ENCODE measurements around the gene KIAA0513.

The KIAA0513 gene

GRCh38 chr16:85007496-85008214 is 19.9 kb upstream of the KIAA0513 start:
- Histone ChIP-seq H3K9ac (ENCODE audit: low read length) (peak overlapping the region; percentile 26), H3K36me3 (ENCODE audit: control insufficient read depth, insufficient read depth, low read length) (no peaks in the 10 kb centered on the region), H3K4me1 (ENCODE audit: control insufficient read depth, insufficient read depth, low read length) (peaks cover 53% of the 10 kb centered on the region), H3K27me3 (ENCODE audit: control insufficient read depth, insufficient read depth, low read length) (no peaks in the 10 kb centered on the region), H3K4me3 (ENCODE audit: low read length) (no peak overlapping the region), H3K9me3 (ENCODE audit: control insufficient read depth, low read length) (no peaks in the 10 kb centered on the region)

- Histone ChIP-seq H3K36me3 (ENCODE audit: control insufficient read depth, insufficient read depth, low read length) (no peaks in the 10 kb centered on the region), H3K4me3 (ENCODE audit: low read length) (no peak overlapping the region), H3K27me3 (ENCODE audit: control insufficient read depth, insufficient read depth, low read length) (no peaks in the 10 kb centered on the region), H3K9me3 (ENCODE audit: control insufficient read depth, low read length) (no peaks in the 10 kb centered on the region), H3K4me1 (ENCODE audit: control insufficient read depth, insufficient read depth, low read length) (peaks cover 47% of the 10 kb centered on the region), H3K9ac (ENCODE audit: low read length) (peak overlapping the region; percentile 26)
These were observed 19.3 kb upstream of the KIAA0513 start for GRCh38 chr16:85008271-85008670.

- H3K9me3 ChIP-seq (ENCODE audit: control insufficient read depth, low read length): no peaks in the 10 kb centered on the region
- H3K9ac ChIP-seq (ENCODE audit: low read length): peak overlapping the region; percentile 78
- no peaks in the 10 kb centered on the region for H3K36me3 ChIP-seq (ENCODE audit: control insufficient read depth, insufficient read depth, low read length)
- peaks cover 38% of the 10 kb centered on the region for H3K4me1 ChIP-seq (ENCODE audit: control insufficient read depth, insufficient read depth, low read length)
- no peaks in the 10 kb centered on the region for H3K27me3 ChIP-seq (ENCODE audit: control insufficient read depth, insufficient read depth, low read length)
- H3K4me3 ChIP-seq (ENCODE audit: low read length): peak overlapping the region; percentile 29
These were observed 17.1 kb upstream of the KIAA0513 start for GRCh38 chr16:85010446-85010930.

GRCh38 chr16:85010931-85011845 is 16.4 kb upstream of the KIAA0513 start, which contains the start of gene ZDHHC7:
Gene ZDHHC7 (minus strand): TSS chr16:85011535. CDS start chr16:84990618, 20,917 bp downstream.
- Histone ChIP-seq H3K9ac (ENCODE audit: low read length) (peak within 1 kb of the TSS; percentile 78), H3K4me3 (ENCODE audit: low read length) (peak within 1 kb of the TSS; percentile 96), H3K27me3 (ENCODE audit: control insufficient read depth, insufficient read depth, low read length) (no peaks in the 10 kb centered on the region), H3K4me1 (ENCODE audit: control insufficient read depth, insufficient read depth, low read length) (peaks cover 32% of the 10 kb centered on the region), H3K9me3 (ENCODE audit: control insufficient read depth, low read length) (no peaks in the 10 kb centered on the region), H3K36me3 (ENCODE audit: control insufficient read depth, insufficient read depth, low read length) (no peaks in the 10 kb centered on the region)

GRCh38 chr16:85011846-85012284 is 15.7 kb upstream of the KIAA0513 start:
- peaks cover 32% of the 10 kb centered on the region for H3K4me1 ChIP-seq (ENCODE audit: control insufficient read depth, insufficient read depth, low read length)
- H3K27me3 ChIP-seq (ENCODE audit: control insufficient read depth, insufficient read depth, low read length): no peaks in the 10 kb centered on the region
- H3K4me3 ChIP-seq (ENCODE audit: low read length): peak overlapping the region; percentile 96
- H3K36me3 ChIP-seq (ENCODE audit: control insufficient read depth, insufficient read depth, low read length): no peaks in the 10 kb centered on the region
- no peaks in the 10 kb centered on the region for H3K9me3 ChIP-seq (ENCODE audit: control insufficient read depth, low read length)
- H3K9ac ChIP-seq (ENCODE audit: low read length): peak overlapping the region; percentile 78

DNA sequence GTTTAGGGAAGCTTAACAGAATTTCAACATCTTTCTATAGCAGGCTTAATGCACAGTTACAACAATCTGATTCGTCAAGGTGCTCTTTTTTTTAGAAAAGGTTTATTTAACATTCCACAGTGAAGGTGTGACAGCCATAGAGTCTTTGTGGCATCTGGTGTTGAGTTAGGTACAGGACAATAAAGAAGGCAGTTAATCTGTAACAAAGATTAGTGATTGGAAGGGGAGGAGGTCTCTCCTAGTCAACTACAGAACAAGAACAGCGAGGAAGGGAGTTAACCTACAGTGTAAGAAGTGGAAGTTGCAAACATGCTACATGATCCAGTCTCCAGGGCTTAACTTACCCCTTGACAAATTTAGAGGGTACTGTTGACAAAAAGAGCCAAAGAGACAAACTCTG is 13.3 kb upstream of the KIAA0513 start:
- H3K4me1 ChIP-seq (ENCODE audit: control insufficient read depth, insufficient read depth, low read length): peaks cover 18% of the 10 kb centered on the region
- H3K9me3 ChIP-seq (ENCODE audit: control insufficient read depth, low read length): no peaks in the 10 kb centered on the region
- H3K36me3 ChIP-seq (ENCODE audit: control insufficient read depth, insufficient read depth, low read length): no peaks in the 10 kb centered on the region
- H3K9ac ChIP-seq (ENCODE audit: low read length): no peak overlapping the region
- no peak overlapping the region for H3K4me3 ChIP-seq (ENCODE audit: low read length)
- H3K27me3 ChIP-seq (ENCODE audit: control insufficient read depth, insufficient read depth, low read length): no peaks in the 10 kb centered on the region

DNA sequence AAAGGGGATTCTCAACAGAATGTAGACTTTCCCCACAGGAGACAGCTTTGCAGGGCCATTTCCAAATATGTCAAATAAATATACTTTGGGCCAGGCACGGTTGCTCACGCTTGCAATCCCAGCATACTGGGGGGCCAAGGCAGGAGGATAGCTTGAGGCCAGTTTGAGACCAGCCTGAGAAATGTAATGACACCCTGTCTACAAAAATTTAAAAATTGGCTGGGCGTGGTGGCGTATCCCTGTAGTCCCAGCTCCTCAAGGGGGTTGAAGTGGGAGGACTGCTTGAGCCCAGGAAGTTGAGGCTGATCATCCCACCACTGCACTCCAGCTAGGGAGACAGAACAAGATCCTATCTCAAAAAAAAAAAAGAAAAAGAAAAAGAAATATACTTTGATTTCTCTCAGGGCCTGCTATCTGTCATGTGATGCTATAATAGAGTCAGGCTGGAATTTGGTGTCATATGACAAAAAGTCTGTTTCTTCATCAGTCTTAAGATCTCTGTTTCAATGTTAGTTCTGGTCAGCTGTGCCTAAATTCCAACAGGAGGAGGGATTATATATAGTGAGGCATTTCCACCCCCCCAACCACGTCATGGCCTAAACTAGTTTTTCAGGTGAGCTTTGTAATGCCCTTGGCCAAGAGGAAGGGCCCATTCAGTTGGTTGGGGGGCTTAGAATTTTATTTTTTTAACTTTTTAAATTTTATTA is 12.0 kb upstream of the KIAA0513 start:
- peaks cover 23% of the 10 kb centered on the region for H3K4me1 ChIP-seq (ENCODE audit: control insufficient read depth, insufficient read depth, low read length)
- no peaks in the 10 kb centered on the region for H3K36me3 ChIP-seq (ENCODE audit: control insufficient read depth, insufficient read depth, low read length)
- H3K9me3 ChIP-seq (ENCODE audit: control insufficient read depth, low read length): no peaks in the 10 kb centered on the region
- H3K9ac ChIP-seq (ENCODE audit: low read length): no peak overlapping the region
- no peak overlapping the region for H3K4me3 ChIP-seq (ENCODE audit: low read length)
- H3K27me3 ChIP-seq (ENCODE audit: control insufficient read depth, insufficient read depth, low read length): no peaks in the 10 kb centered on the region

- Histone ChIP-seq H3K36me3 (ENCODE audit: control insufficient read depth, insufficient read depth, low read length) (no peaks in the 10 kb centered on the region), H3K4me3 (ENCODE audit: low read length) (no peak overlapping the region), H3K9me3 (ENCODE audit: control insufficient read depth, low read length) (no peaks in the 10 kb centered on the region), H3K27me3 (ENCODE audit: control insufficient read depth, insufficient read depth, low read length) (no peaks in the 10 kb centered on the region), H3K9ac (ENCODE audit: low read length) (no peak overlapping the region), H3K4me1 (ENCODE audit: control insufficient read depth, insufficient read depth, low read length) (peaks cover 23% of the 10 kb centered on the region)
These were observed 10.4 kb upstream of the KIAA0513 start for GRCh38 chr16:85017151-85017550.

GRCh38 chr16:85017633-85018032 is 10.0 kb upstream of the KIAA0513 start:
- Histone ChIP-seq H3K27me3 (ENCODE audit: control insufficient read depth, insufficient read depth, low read length) (no peaks in the 10 kb centered on the region), H3K9me3 (ENCODE audit: control insufficient read depth, low read length) (no peaks in the 10 kb centered on the region)

GRCh38 chr16:85018529-85019236 is 8.9 kb upstream of the KIAA0513 start:
- Histone ChIP-seq H3K4me1 (ENCODE audit: control insufficient read depth, insufficient read depth, low read length) (peaks cover 21% of the 10 kb centered on the region), H3K9ac (ENCODE audit: low read length) (no peak overlapping the region), H3K27me3 (ENCODE audit: control insufficient read depth, insufficient read depth, low read length) (no peaks in the 10 kb centered on the region), H3K36me3 (ENCODE audit: control insufficient read depth, insufficient read depth, low read length) (no peaks in the 10 kb centered on the region), H3K4me3 (ENCODE audit: low read length) (no peak overlapping the region), H3K9me3 (ENCODE audit: control insufficient read depth, low read length) (no peaks in the 10 kb centered on the region)

More at GRCh38 chr16:85017633-85018032, 10.0 kb upstream of the KIAA0513 start:
- H3K4me1 ChIP-seq (ENCODE audit: control insufficient read depth, insufficient read depth, low read length): peaks cover 23% of the 10 kb centered on the region
- H3K36me3 ChIP-seq (ENCODE audit: control insufficient read depth, insufficient read depth, low read length): no peaks in the 10 kb centered on the region
- H3K4me3 ChIP-seq (ENCODE audit: low read length): no peak overlapping the region
- H3K9ac ChIP-seq (ENCODE audit: low read length): no peak overlapping the region

- no peaks in the 10 kb centered on the region for H3K36me3 ChIP-seq (ENCODE audit: control insufficient read depth, insufficient read depth, low read length)
- no peaks in the 10 kb centered on the region for H3K27me3 ChIP-seq (ENCODE audit: control insufficient read depth, insufficient read depth, low read length)
- no peak overlapping the region for H3K9ac ChIP-seq (ENCODE audit: low read length)
- no peak overlapping the region for H3K4me3 ChIP-seq (ENCODE audit: low read length)
- H3K4me1 ChIP-seq (ENCODE audit: control insufficient read depth, insufficient read depth, low read length): peaks cover 11% of the 10 kb centered on the region
- no peaks in the 10 kb centered on the region for H3K9me3 ChIP-seq (ENCODE audit: control insufficient read depth, low read length)
These were observed 7.8 kb upstream of the KIAA0513 start for GRCh38 chr16:85019659-85020245.

Data from mucosa of stomach (tissue), 1 donor.